SK-N-SH treated with all-trans-retinoic acid at 6 μM for 48 hours (cell line): Measurements from ENCODE around the gene ZNF622.

Experiments
- ATAC-seq: fragments of 200-7000 bp; cut with Tn5 transposase; 3 replicates; pipeline ENCODE4 v1.9.1; 2020; ENCODE audit warnings: mild to moderate bottlenecking, moderate library complexity
- ARNTL ChIP-seq: fragments of 450-650 bp; formaldehyde crosslinking; IDR thresholded peaks from 2 replicates; pipeline ENCODE4 v1.5.0; 2020; ENCODE audit warnings: low read depth, mild to moderate bottlenecking, moderate library complexity, borderline replicate concordance
- BACH2 ChIP-seq: fragments of 250-450 bp; sonication (Bioruptor Pico); IDR thresholded peaks from 2 replicates; pipeline ENCODE4 v1.9.0; 2021; ENCODE audit warnings: mild to moderate bottlenecking, borderline replicate concordance
- CREB5 ChIP-seq: fragments of 250-450 bp; sonication (Bioruptor Pico); IDR thresholded peaks from 2 replicates; pipeline ENCODE4 v1.5.1; 2020; ENCODE audit warnings: low read depth, mild to moderate bottlenecking, moderate library complexity
- CSDC2 ChIP-seq: fragments of 250-450 bp; sonication (Bioruptor Pico); IDR thresholded peaks from 2 replicates; pipeline ENCODE4 v1.5.0; 2020; ENCODE audit warnings: mild to moderate bottlenecking, moderate library complexity
- CSRNP3 ChIP-seq: fragments of 250-450 bp; sonication (Bioruptor Pico); IDR thresholded peaks from 2 replicates; pipeline ENCODE4 v1.5.1; 2021; ENCODE audit warnings: mild to moderate bottlenecking, moderate library complexity
- ESRRG ChIP-seq: fragments of 250-450 bp; sonication (Bioruptor Pico); IDR thresholded peaks from 2 replicates; pipeline ENCODE4 v1.6.1; 2021; ENCODE audit warnings: mild to moderate bottlenecking
- GLIS3 ChIP-seq: fragments of 250-450 bp; sonication (Bioruptor Pico); IDR thresholded peaks from 2 replicates; pipeline ENCODE4 v1.5.0; 2020; ENCODE audit warnings: mild to moderate bottlenecking, moderate library complexity
- OSR1 ChIP-seq: fragments of 250-450 bp; sonication (Bioruptor Pico); IDR thresholded peaks from 2 replicates; pipeline ENCODE4 v1.8.0; 2022; ENCODE audit warnings: moderate library complexity, mild to moderate bottlenecking, inconsistent platforms
- PATZ1 ChIP-seq: fragments of 250-450 bp; sonication (Bioruptor Pico); IDR thresholded peaks from 2 replicates; pipeline ENCODE4 v1.8.0; 2020; ENCODE audit warnings: mild to moderate bottlenecking, moderate library complexity, borderline replicate concordance
- POU6F1 ChIP-seq: fragments of 250-450 bp; sonication (Bioruptor Pico); IDR thresholded peaks from 2 replicates; pipeline ENCODE4 v1.8.0; 2021; ENCODE audit warnings: low read depth, mild to moderate bottlenecking, moderate library complexity, borderline replicate concordance
- PPARA ChIP-seq: fragments of 250-450 bp; sonication (Bioruptor Pico); IDR thresholded peaks from 2 replicates; pipeline ENCODE4 v1.5.0; 2020; ENCODE audit warnings: mild to moderate bottlenecking, borderline replicate concordance
- RARB ChIP-seq: fragments of 250-450 bp; sonication (Bioruptor Pico); IDR thresholded peaks from 2 replicates; pipeline ENCODE4 v1.8.0; 2021; ENCODE audit warnings: mild to moderate bottlenecking, moderate library complexity
- SNAI2 ChIP-seq: fragments of 250-450 bp; sonication (Bioruptor Pico); IDR thresholded peaks from 2 replicates; pipeline ENCODE4 v1.5.0; 2020; ENCODE audit warnings: mild to moderate bottlenecking, moderate library complexity
- TCF4 ChIP-seq: fragments of 250-450 bp; sonication (Bioruptor Pico); IDR thresholded peaks from 2 replicates; pipeline ENCODE4 v1.8.0; 2021; ENCODE audit warnings: mild to moderate bottlenecking, moderate library complexity, borderline replicate concordance
- TOX ChIP-seq: fragments of 250-450 bp; sonication (Bioruptor Pico); IDR thresholded peaks from 2 replicates; pipeline ENCODE4 v1.8.0; 2021; ENCODE audit warnings: mild to moderate bottlenecking, moderate library complexity, borderline replicate concordance
- TSHZ2 ChIP-seq: fragments of 250-450 bp; sonication (Bioruptor Pico); IDR thresholded peaks from 2 replicates; pipeline ENCODE4 v1.5.0; 2020; ENCODE audit warnings: mild to moderate bottlenecking, moderate library complexity
- ZC3H10 ChIP-seq: fragments of 250-450 bp; sonication (Bioruptor Pico); IDR thresholded peaks from 2 replicates; pipeline ENCODE4 v1.5.1; 2021; ENCODE audit warnings: mild to moderate bottlenecking, moderate library complexity
- ZFP3 ChIP-seq: fragments of 250-450 bp; sonication (Bioruptor Pico); IDR thresholded peaks from 2 replicates; pipeline ENCODE4 v1.5.0; 2020; ENCODE audit warnings: mild to moderate bottlenecking, moderate library complexity
- ZFP30 ChIP-seq: fragments of 450-650 bp; formaldehyde crosslinking; IDR thresholded peaks from 2 replicates; pipeline ENCODE4 v1.5.0; 2022; ENCODE audit warnings: mild to moderate bottlenecking, moderate library complexity
- ZNF565 ChIP-seq: fragments of 450-650 bp; formaldehyde crosslinking; conservative IDR thresholded peaks from 2 replicates; pipeline ENCODE4 v1.5.0; 2020; ENCODE audit warnings: low read depth, mild to moderate bottlenecking, moderate library complexity
- ZNF70 ChIP-seq: fragments of 450-650 bp; formaldehyde crosslinking; IDR thresholded peaks from 2 replicates; pipeline ENCODE4 v1.5.0; 2020; ENCODE audit warnings: mild to moderate bottlenecking, moderate library complexity
- ZNF8 ChIP-seq: fragments of 450-650 bp; formaldehyde crosslinking; IDR thresholded peaks from 2 replicates; pipeline ENCODE4 v1.5.0; 2020; ENCODE audit warnings: mild to moderate bottlenecking, moderate library complexity

The ZNF622 gene

GRCh38 chr5:16504571-16504970 lies 39.0 kb upstream of the ZNF622 start:
- ATAC-seq: no peak
- TF ChIP-seq PATZ1 (CRISPR knock-in tag) (no peak), BACH2 (CRISPR knock-in tag) (no peak), ZC3H10 (no peak), CSRNP3 (no peak), ZFP30 (CRISPR knock-in tag) (no peak), CSDC2 (CRISPR knock-in tag) (no peak), ZFP3 (CRISPR knock-in tag) (no peak)

GRCh38 chr5:16502866-16503265 lies 37.3 kb upstream of the ZNF622 start:
- no peak for ATAC-seq
- no peak for TF ChIP-seq ZNF565 (CRISPR knock-in tag)
- TF ChIP-seq, all 23 proteins: peak for 0

GRCh38 chr5:16500024-16500423 lies 34.4 kb upstream of the ZNF622 start:
- TF ChIP-seq ZNF8 (CRISPR knock-in tag) (no peak), TCF4 (CRISPR knock-in tag) (no peak), CSRNP3 (no peak), ZNF70 (CRISPR knock-in tag) (no peak), CREB5 (CRISPR knock-in tag) (no peak), TOX (CRISPR knock-in tag) (no peak), POU6F1 (CRISPR knock-in tag) (no peak)
- no peak for ATAC-seq

GRCh38 chr5:16497546-16497945 lies 31.9 kb upstream of the ZNF622 start:
- ATAC-seq: no peak
- TF ChIP-seq TOX (CRISPR knock-in tag) (no peak), ESRRG (CRISPR knock-in tag) (no peak), GLIS3 (no peak), RARB (CRISPR knock-in tag) (no peak), POU6F1 (CRISPR knock-in tag) (no peak)
- TF ChIP-seq, all 23 proteins: peak for 0

- no peak for ATAC-seq
- no peak for TF ChIP-seq GLIS3
- TF ChIP-seq ZFP30 (CRISPR knock-in tag): no peak
- TF ChIP-seq OSR1 (CRISPR knock-in tag): no peak
- no peak for TF ChIP-seq TSHZ2 (CRISPR knock-in tag)
- no peak for TF ChIP-seq SNAI2 (CRISPR knock-in tag)
- TF ChIP-seq PPARA (CRISPR knock-in tag): no peak
- TF ChIP-seq ZC3H10: no peak
- TF ChIP-seq TCF4 (CRISPR knock-in tag): no peak
- no peak for TF ChIP-seq TOX (CRISPR knock-in tag)
- TF ChIP-seq ZNF8 (CRISPR knock-in tag): no peak
- no peak for TF ChIP-seq ARNTL (CRISPR knock-in tag)
- no peak for TF ChIP-seq BACH2 (CRISPR knock-in tag)
- TF ChIP-seq ZNF565 (CRISPR knock-in tag): no peak
- TF ChIP-seq ZFP3 (CRISPR knock-in tag): no peak
These were observed 27.7 kb upstream of the ZNF622 start for GRCh38 chr5:16493261-16493660.
